ENCODE results near the gene HYDIN. TPM values are rescaled to one million over a fixed set of nuclear protein-coding genes. Genes with fewer than 3 reads are reported as not detected.

The HYDIN gene
- total RNA-seq, 1 experiment from 2014 or later = not detected

DNA sequence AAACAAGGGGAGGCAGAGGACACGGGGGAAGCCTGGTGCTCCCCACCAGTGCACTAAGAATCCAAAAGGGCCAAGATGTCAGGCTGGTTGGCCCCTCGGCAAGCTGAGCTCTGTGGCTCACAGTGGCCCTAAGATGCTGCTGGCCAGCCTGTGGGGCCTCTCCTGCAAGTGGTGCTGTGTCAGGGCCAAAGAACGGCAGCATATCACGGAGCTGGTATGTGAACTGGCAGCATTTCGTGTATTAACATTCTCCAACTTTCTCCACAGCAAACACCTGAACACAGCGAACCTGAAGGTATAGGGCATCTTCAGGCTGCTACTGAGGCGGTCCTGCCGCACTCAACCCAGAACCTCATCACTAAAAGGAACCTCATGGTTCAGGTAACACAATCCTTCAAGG is 464.3 kb downstream of the HYDIN start:
- no peak overlapping the region for H2AFZ ChIP-seq (ENCODE audit: low read depth, low read length, poor library complexity, severe bottlenecking)
- ATAC-seq (no peak), DNase-seq (ENCODE audit: low read depth, low spot score) (no peak)
- RAD21 ChIA-PET (ENCODE audit: low non-redundant PET in 1 of 2, low total read pairs in 2 of 2, uncharacterized antibody in 2 of 2, unreplicated experiment in 2 of 2) = no interaction called here
- peaks cover 7 to 24% of the 10 kb centered on the region in 2 experiments for H3K4me1 ChIP-seq (ENCODE audit: control insufficient read depth in 1 of 2, insufficient read depth in 2 of 2, low read length in 2 of 2)
- intact Hi-C loops (cut with micrococcal nuclease) = no loop called here
- TF ChIP-seq YY1 (IDR thresholded peaks at IDR 0.05; ENCODE audit: extremely low read depth, insufficient replicate concordance, low read depth, low read length) (no peak), FOSL1 (IDR thresholded peaks at IDR 0.05; ENCODE audit: low read depth) (no peak), RAD21 (IDR thresholded peaks at IDR 0.05; ENCODE audit: low read depth) (no peak), EGR1 (IDR thresholded peaks at IDR 0.05; ENCODE audit: low read depth) (no peak), EZH2 (IDR thresholded peaks at IDR 0.05) (no peak), SP1 (IDR thresholded peaks at IDR 0.05; ENCODE audit: low read depth) (no peak), TCF7L2 (IDR thresholded peaks at IDR 0.05; ENCODE audit: borderline replicate concordance, extremely low read depth, insufficient read depth, insufficient read length) (no peak), ELF1 (IDR thresholded peaks at IDR 0.05; ENCODE audit: borderline replicate concordance, low read depth) (no peak), ZNF274 (IDR thresholded peaks at IDR 0.05; ENCODE audit: low read depth, low read length) (no peak), ZFX (IDR thresholded peaks at IDR 0.05) (no peak), SIN3A (IDR thresholded peaks at IDR 0.05; ENCODE audit: low read depth) (no peak), JUND (IDR thresholded peaks at IDR 0.05) (no peak)
- TF ChIP-seq, protein P1, sequence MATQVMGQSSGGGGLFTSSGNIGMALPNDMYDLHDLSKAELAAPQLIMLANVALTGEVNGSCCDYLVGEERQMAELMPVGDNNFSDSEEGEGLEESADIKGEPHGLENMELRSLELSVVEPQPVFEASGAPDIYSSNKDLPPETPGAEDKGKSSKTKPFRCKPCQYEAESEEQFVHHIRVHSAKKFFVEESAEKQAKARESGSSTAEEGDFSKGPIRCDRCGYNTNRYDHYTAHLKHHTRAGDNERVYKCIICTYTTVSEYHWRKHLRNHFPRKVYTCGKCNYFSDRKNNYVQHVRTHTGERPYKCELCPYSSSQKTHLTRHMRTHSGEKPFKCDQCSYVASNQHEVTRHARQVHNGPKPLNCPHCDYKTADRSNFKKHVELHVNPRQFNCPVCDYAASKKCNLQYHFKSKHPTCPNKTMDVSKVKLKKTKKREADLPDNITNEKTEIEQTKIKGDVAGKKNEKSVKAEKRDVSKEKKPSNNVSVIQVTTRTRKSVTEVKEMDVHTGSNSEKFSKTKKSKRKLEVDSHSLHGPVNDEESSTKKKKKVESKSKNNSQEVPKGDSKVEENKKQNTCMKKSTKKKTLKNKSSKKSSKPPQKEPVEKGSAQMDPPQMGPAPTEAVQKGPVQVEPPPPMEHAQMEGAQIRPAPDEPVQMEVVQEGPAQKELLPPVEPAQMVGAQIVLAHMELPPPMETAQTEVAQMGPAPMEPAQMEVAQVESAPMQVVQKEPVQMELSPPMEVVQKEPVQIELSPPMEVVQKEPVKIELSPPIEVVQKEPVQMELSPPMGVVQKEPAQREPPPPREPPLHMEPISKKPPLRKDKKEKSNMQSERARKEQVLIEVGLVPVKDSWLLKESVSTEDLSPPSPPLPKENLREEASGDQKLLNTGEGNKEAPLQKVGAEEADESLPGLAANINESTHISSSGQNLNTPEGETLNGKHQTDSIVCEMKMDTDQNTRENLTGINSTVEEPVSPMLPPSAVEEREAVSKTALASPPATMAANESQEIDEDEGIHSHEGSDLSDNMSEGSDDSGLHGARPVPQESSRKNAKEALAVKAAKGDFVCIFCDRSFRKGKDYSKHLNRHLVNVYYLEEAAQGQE (IDR thresholded peaks at IDR 0.05; ENCODE audit: low read depth) = no peak
- TF ChIP-seq, protein P2, sequence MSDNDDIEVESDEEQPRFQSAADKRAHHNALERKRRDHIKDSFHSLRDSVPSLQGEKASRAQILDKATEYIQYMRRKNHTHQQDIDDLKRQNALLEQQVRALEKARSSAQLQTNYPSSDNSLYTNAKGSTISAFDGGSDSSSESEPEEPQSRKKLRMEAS (IDR thresholded peaks at IDR 0.05) = no peak
- TF ChIP-seq, protein P3, sequence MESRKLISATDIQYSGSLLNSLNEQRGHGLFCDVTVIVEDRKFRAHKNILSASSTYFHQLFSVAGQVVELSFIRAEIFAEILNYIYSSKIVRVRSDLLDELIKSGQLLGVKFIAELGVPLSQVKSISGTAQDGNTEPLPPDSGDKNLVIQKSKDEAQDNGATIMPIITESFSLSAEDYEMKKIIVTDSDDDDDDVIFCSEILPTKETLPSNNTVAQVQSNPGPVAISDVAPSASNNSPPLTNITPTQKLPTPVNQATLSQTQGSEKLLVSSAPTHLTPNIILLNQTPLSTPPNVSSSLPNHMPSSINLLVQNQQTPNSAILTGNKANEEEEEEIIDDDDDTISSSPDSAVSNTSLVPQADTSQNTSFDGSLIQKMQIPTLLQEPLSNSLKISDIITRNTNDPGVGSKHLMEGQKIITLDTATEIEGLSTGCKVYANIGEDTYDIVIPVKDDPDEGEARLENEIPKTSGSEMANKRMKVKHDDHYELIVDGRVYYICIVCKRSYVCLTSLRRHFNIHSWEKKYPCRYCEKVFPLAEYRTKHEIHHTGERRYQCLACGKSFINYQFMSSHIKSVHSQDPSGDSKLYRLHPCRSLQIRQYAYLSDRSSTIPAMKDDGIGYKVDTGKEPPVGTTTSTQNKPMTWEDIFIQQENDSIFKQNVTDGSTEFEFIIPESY (IDR thresholded peaks at IDR 0.05; ENCODE audit: extremely low read depth, insufficient replicate concordance, low read length) = no peak
- H3K36me3 ChIP-seq (ENCODE audit: control insufficient read depth in 1 of 2, insufficient read depth in 2 of 2, low read length in 2 of 2) = no peaks in the 10 kb centered on the region; a peak in 1 of 4 replicates
- no peaks in the 10 kb centered on the region for H3K79me2 ChIP-seq (ENCODE audit: insufficient read depth, low read length)
- H3K27me3 ChIP-seq (ENCODE audit: insufficient read depth, low read length) = no peaks in the 10 kb centered on the region
- H3K4me2 ChIP-seq (ENCODE audit: low read length) = no peak overlapping the region
- H4K20me1 ChIP-seq (ENCODE audit: insufficient read depth) = no peaks in the 10 kb centered on the region
- H3K4me3 ChIP-seq (replicated peaks in 1 of 2; ENCODE audit: low read depth in 1 of 2, low read length in 2 of 2) = no peak overlapping the region
- POLR2A ChIA-PET = no interaction called here
- H3K27ac ChIP-seq (ENCODE audit: low read depth, low read length) = no peak overlapping the region
- no peak overlapping the region for H3K9ac ChIP-seq (ENCODE audit: low read length)
- no peaks in the 10 kb centered on the region for H3K9me2 ChIP-seq (ENCODE audit: insufficient read depth)
- CTCF ChIA-PET = no interaction called here
- no TSS peak for BruUV-seq (replicated peaks)
- no peaks in the 10 kb centered on the region for H3K9me3 ChIP-seq (ENCODE audit: control insufficient read depth in 1 of 2, insufficient read depth in 1 of 2, low read depth in 1 of 2, low read length in 2 of 2)
